AG04449 (cell line): ENCODE measurements around the gene PLXNC1.

Experiments used
- CTCF ChIA-PET: fragments of 350-600 bp; formaldehyde crosslinking; extraction: SDS; loops from one replicate; lab custom pipeline; 2021; ENCODE audit warnings: antibody characterized with exemption; lab: Yijun Ruan, JAX
- POLR2A ChIA-PET: fragments of 400-600, 350-600 bp; formaldehyde crosslinking; extraction: SDS; loops from one replicate; lab custom pipeline; 2020; ENCODE audit warnings: antibody characterized with exemption, inconsistent platforms; lab: Yijun Ruan, JAX
- DNase-seq: peaks from one replicate; pipeline ENCODE4 v3.0.0-alpha.2; 2010; ENCODE audit warnings: low read depth, low spot score
- H3K4me3 ChIP-seq: 2 replicates; pipeline ENCODE4 v1.5.1; 2011; ENCODE audit warnings: low read depth, mild to moderate bottlenecking, control low read depth, low read length
- TF ChIP-seq, protein P1 (sequence below): IDR thresholded peaks from one replicate; pipeline ENCODE4 v1.5.1; 2011; ENCODE audit warnings: mild to moderate bottlenecking, moderate library complexity, low read length, control low read depth, inconsistent platforms; ENCODE audit not compliant: insufficient read depth; ENCODE audit errors: missing control alignments

Gene PLXNC1

GRCh38 chr12:94240171-94240570, 91.8 kb downstream of the PLXNC1 start:
- POLR2A ChIA-PET, result no interaction called here
- CTCF ChIA-PET, result interaction anchor here (1.1 kb wide), 1 partner anchor 9 kb away, joined by 3 read pairs; no protein-coding TSS in a partner anchor
- no peak for DNase-seq

GRCh38 chr12:94242901-94243300, 94.5 kb downstream of the PLXNC1 start:
- ChIA-PET POLR2A (no interaction called here), CTCF (no interaction called here)
- DNase-seq, result no peak
- H3K4me3 ChIP-seq, result no peak overlapping the region
- TF ChIP-seq, protein P1, sequence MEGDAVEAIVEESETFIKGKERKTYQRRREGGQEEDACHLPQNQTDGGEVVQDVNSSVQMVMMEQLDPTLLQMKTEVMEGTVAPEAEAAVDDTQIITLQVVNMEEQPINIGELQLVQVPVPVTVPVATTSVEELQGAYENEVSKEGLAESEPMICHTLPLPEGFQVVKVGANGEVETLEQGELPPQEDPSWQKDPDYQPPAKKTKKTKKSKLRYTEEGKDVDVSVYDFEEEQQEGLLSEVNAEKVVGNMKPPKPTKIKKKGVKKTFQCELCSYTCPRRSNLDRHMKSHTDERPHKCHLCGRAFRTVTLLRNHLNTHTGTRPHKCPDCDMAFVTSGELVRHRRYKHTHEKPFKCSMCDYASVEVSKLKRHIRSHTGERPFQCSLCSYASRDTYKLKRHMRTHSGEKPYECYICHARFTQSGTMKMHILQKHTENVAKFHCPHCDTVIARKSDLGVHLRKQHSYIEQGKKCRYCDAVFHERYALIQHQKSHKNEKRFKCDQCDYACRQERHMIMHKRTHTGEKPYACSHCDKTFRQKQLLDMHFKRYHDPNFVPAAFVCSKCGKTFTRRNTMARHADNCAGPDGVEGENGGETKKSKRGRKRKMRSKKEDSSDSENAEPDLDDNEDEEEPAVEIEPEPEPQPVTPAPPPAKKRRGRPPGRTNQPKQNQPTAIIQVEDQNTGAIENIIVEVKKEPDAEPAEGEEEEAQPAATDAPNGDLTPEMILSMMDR, result no peak

More at GRCh38 chr12:94240171-94240570, 91.8 kb downstream of the PLXNC1 start:
- no peak overlapping the region for H3K4me3 ChIP-seq
- TF ChIP-seq, protein P1, result no peak

GRCh38 chr12:94244165-94245133, 96.1 kb downstream of the PLXNC1 start:
- POLR2A ChIA-PET, result no interaction called here
- no peak for DNase-seq
- TF ChIP-seq, protein P1, result no peak
- CTCF ChIA-PET, result no interaction called here
- H3K4me3 ChIP-seq, result no peak overlapping the region

GRCh38 chr12:94245631-94246383, 97.4 kb downstream of the PLXNC1 start:
- no peak for DNase-seq
- H3K4me3 ChIP-seq, result no peak overlapping the region
- CTCF ChIA-PET, result no interaction called here
- TF ChIP-seq, protein P1, result no peak
- POLR2A ChIA-PET, result no interaction called here

GRCh38 chr12:94247246-94247645, 98.9 kb downstream of the PLXNC1 start:
- ChIA-PET POLR2A (no interaction called here), CTCF (no interaction called here)
- TF ChIP-seq, protein P1, result no peak

DNA sequence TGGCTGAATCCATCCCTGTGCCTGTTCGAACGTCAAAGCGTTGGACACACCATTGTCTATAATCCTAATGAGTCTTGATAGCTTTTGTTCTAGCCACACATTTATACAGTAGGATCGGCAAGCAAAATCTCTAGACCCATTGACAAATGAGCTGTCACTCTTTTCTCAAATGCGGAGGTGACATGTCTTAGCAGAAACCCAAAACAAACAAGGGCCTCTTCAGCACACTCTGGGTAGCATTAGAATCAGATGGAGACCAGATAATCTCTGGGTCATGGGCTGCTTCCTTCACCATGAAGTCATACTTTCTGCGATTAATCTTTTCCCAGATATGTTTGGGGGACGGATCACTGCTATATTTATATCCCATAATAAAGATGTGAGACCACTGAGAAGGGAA, 100.2 kb downstream of the PLXNC1 start:
- CTCF ChIA-PET, result interaction anchor here (1.4 kb wide), 1 partner anchor 9 kb away, joined by 3 read pairs; no protein-coding TSS in a partner anchor
- POLR2A ChIA-PET, result no interaction called here
- DNase-seq, result no peak
- H3K4me3 ChIP-seq, result no peak overlapping the region
- TF ChIP-seq, protein P1, result no peak

More at GRCh38 chr12:94247246-94247645, 98.9 kb downstream of the PLXNC1 start:
- H3K4me3 ChIP-seq, result no peak overlapping the region
- DNase-seq, result no peak
